ENCODE results near the gene FYN. TPM values are rescaled to one million over a fixed set of nuclear protein-coding genes. Genes with fewer than 3 reads are reported as not detected.

FYN gene
- total and polyA plus RNA-seq, 10 of the 15 experiments (the other 5 are each of a cell fraction or from before 2014, with no cell fraction given), result 51.4 to 247 (median 138) TPM

- CTCF ChIA-PET, result interaction anchor here (0.6 to 2.9 kb wide), 23 partner anchors 9 to 219 kb away, joined by 3 to 10 read pairs (median 4); partner anchors contain the start of gene FYN
- peak overlapping the region; percentile 45 for H3K4me3 ChIP-seq
- H4K20me1 ChIP-seq (ENCODE audit: control insufficient read depth, insufficient read depth), result no peaks in the 10 kb centered on the region; the same call in 1 of the 2 replicates
- H3K4me2 ChIP-seq (ENCODE audit: control insufficient read depth, insufficient read depth), result peak overlapping the region; percentile 87
- SMC1A ChIA-PET (ENCODE audit: uncharacterized antibody, unreplicated experiment), result interaction anchor here (0.7 to 7.8 kb wide), 32 partner anchors 9 to 183 kb away, joined by 3 to 92 read pairs (median 5); partner anchors contain the start of gene FYN
- RAD21 ChIA-PET (ENCODE audit: unreplicated experiment), result interaction anchor here (0.6 to 3.8 kb wide), 24 partner anchors 9 to 166 kb away, joined by 3 to 44 read pairs (median 4); partner anchors contain the start of gene FYN
- WGBS (ENCODE audit: insufficient coverage, insufficient replicate concordance, low lambda C conversion rate, missing lambda C conversion rate), result 25% methylated on average over 4 of the region's 4 CpGs
- H3K4me1 ChIP-seq (ENCODE audit: control insufficient read depth, insufficient read depth, low read length), result peaks cover 32% of the 10 kb centered on the region
- H3K27ac ChIP-seq (ENCODE audit: control insufficient read depth, insufficient read depth), result peak overlapping the region; percentile 57
- no TSS peak for BruUV-seq (replicated peaks)
- FAIRE-seq (peak; percentile 38), ATAC-seq (peak; percentile 73), DNase-seq (ENCODE audit: low read depth, low spot score) (no peak)
- H3K36me3 ChIP-seq (ENCODE audit: control insufficient read depth in 2 of 2, insufficient read depth in 2 of 2, low read length in 1 of 2), result peaks cover 0 to 4% of the 10 kb centered on the region in 2 experiments
- peak overlapping the region; percentile 44; the same call in 1 of the 2 replicates for H3K9ac ChIP-seq (ENCODE audit: control insufficient read depth, insufficient read depth, low read length)
- POLR2A ChIA-PET, result interaction anchor here (0.6 to 3.5 kb wide), 15 partner anchors 9 to 72 kb away, joined by 3 to 16 read pairs (median 4); partner anchors contain the start of gene FYN
- H2AFZ ChIP-seq (ENCODE audit: control insufficient read depth, low read depth, low read length), result no peak overlapping the region; the same call in 1 of the 2 replicates
- peaks cover 36% of the 10 kb centered on the region for H3K79me2 ChIP-seq (ENCODE audit: control insufficient read depth, insufficient read depth, low read length)
- H3K27me3 ChIP-seq (replicated peaks in 1 of 2; ENCODE audit: control insufficient read depth in 2 of 2, insufficient read depth in 2 of 2, low read length in 1 of 2), result no peaks in the 10 kb centered on the region
- H3K9me3 ChIP-seq (replicated peaks; ENCODE audit: control insufficient read depth, insufficient read depth, low read length), result no peaks in the 10 kb centered on the region; the same call in 2 of the 3 replicates
- intact Hi-C loops (cut with micrococcal nuclease; ENCODE audit: unreplicated experiment) (no loop called here), in situ Hi-C loops (cut with MboI) (no loop called here)
- TF ChIP-seq RAD21 (IDR thresholded peaks at IDR 0.05; ENCODE audit: insufficient read depth, low read depth, low read length), result no peak
- no peak for TF ChIP-seq ZNF217 (IDR thresholded peaks at IDR 0.05)
- peak; percentile 11; the same call in 1 of the 2 replicates for TF ChIP-seq JUNB (IDR thresholded peaks at IDR 0.05)
- no peak for TF ChIP-seq YY1 (IDR thresholded peaks at IDR 0.05; ENCODE audit: low read depth, low read length)
- no peak for TF ChIP-seq POLR2AphosphoS2 (IDR thresholded peaks at IDR 0.05; ENCODE audit: low read depth, low read length)
- TF ChIP-seq CREB1 (IDR thresholded peaks at IDR 0.05; ENCODE audit: low read depth), result 0 out of 2 replicates have a peak, but pooled peaks have one; percentile 6
- no peak for TF ChIP-seq TARDBP (IDR thresholded peaks at IDR 0.05; ENCODE audit: borderline replicate concordance)
- no peak for TF ChIP-seq E2F4 (IDR thresholded peaks at IDR 0.05; ENCODE audit: low read depth, low read length)
- 0 out of 2 replicates have a peak, but pooled peaks have one; percentile 22 for TF ChIP-seq EED (IDR thresholded peaks at IDR 0.05; ENCODE audit: low read depth)
- no peak for TF ChIP-seq MEF2A (IDR thresholded peaks at IDR 0.05; ENCODE audit: insufficient read depth, low read depth, low read length)
- TF ChIP-seq CTCF (IDR thresholded peaks at IDR 0.05 in 2 of 3, conservative IDR thresholded peaks at IDR 0.05 in 1 of 3; ENCODE audit: control insufficient read depth in 2 of 3, extremely low read depth in 1 of 3, insufficient read depth in 1 of 3, low read depth in 3 of 3, low read length in 3 of 3), result no peak
- TF ChIP-seq RCOR1 (conservative IDR thresholded peaks at IDR 0.05; ENCODE audit: low read depth, low read length), result no peak
- TF ChIP-seq IKZF2 (IDR thresholded peaks at IDR 0.05), result no peak
- TF ChIP-seq SMARCA5 (IDR thresholded peaks at IDR 0.05), result no peak; the same call in 1 of the 2 replicates
- TF ChIP-seq RBBP5 (conservative IDR thresholded peaks at IDR 0.05), result no peak
- peak; percentile 73; the same call in 1 of the 2 replicates for TF ChIP-seq PML (IDR thresholded peaks at IDR 0.05; ENCODE audit: low read length)
- no peak for TF ChIP-seq HDAC2 (IDR thresholded peaks at IDR 0.05)
- TF ChIP-seq SIX5 (IDR thresholded peaks at IDR 0.05; ENCODE audit: low read depth, low read length, severe bottlenecking), result no peak
- TF ChIP-seq ASH2L (IDR thresholded peaks at IDR 0.05; ENCODE audit: borderline replicate concordance, low read depth), result no peak
- no peak for TF ChIP-seq ZSCAN29 (IDR thresholded peaks at IDR 0.05)
- no peak for TF ChIP-seq EGR1 (IDR thresholded peaks at IDR 0.05; ENCODE audit: borderline replicate concordance in 1 of 2, low read depth in 2 of 2, low read length in 2 of 2)
- no peak for TF ChIP-seq FOS (IDR thresholded peaks at IDR 0.05; ENCODE audit: borderline replicate concordance, extremely low read depth, insufficient read length)
Measured at GRCh38 chr6:111823831-111824607, 49.2 kb downstream of the FYN start.
